SKM-1 (cell line): ENCODE data around the gene TXNL1.
"Not testable (repeated sequence)": the region's sequence is repeated elsewhere in the genome, so short reads cannot be mapped to it uniquely, and the experiment has no call there.

ENCODE experiments used
- DNase-seq: peaks from one replicate; lab custom pipeline; 2025; ENCODE audit not compliant: unreplicated experiment; lab: John Stamatoyannopoulos, UW

Gene TXNL1

GRCh38 chr18:56645415-56646016 is 7.1 kb upstream of the TXNL1 start:
- DNase-seq, result no peak

DNA sequence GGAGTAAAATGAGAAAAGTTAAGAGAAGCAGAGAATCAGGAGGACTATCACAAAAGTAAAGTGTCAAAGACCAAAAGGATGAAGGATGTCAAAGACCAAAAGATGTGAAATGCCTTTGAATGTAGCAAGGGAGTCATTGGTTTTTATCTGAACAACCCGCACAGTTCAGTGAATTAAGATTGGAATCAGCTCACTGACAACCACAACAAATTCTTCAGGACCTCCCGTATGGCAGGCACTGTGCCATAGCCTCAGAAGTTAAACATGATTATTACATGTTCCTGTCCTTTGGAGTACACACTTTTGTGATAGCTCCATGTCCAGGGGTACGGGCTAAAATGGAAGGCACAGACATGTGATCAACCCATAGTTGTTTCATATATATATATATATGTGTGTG is 5.0 kb upstream of the TXNL1 start:
- DNase-seq, result no peak

- DNase-seq, result no peak
Measured at GRCh38 chr18:56641714-56642337, 3.4 kb upstream of the TXNL1 start.

GRCh38 chr18:56639571-56639970 is 1.2 kb upstream of the TXNL1 start:
- no peak for DNase-seq

DNA sequence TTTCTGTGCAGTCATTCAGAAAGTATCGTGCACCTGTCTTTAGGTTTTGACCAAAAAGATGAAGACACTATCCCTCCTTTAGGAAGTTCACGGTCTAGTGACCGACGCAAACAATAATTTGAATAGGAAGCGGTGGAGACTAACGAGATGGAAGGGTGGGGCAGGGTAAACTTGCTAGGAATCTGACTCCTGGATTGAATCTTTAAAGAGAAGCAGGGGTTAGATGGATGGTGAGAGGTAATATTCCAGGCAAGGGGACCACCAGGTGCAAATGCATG is 651 bp upstream of the TXNL1 start:
- DNase-seq, result no peak

DNA sequence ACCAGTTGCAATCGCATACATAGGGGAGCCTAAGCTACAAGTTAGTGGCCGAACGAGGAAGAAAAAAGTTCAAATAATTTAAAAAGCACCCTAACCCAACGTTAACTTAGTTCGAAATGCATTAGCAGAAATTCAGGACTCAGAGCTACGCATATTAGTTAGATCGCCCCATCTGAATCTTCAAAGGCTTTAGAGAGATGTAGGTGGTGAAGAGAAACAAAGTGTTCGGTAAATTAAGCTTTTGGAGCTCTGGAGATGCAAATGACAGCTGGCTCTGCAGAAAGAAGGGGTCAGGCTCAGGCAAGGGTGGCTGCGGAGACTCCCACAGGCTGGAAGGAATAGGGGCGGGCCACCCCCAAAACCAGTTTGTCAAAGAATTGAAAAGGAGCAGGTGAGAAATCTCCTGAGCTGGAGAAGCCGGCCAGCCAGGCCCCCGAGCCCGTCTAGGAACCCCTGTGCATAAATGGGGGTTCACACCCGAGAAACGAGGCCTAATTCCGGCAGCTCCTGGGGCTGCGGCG is 621 bp downstream of the TXNL1 start:
- no peak for DNase-seq

- no peak for DNase-seq
Measured at GRCh38 chr18:56637176-56637575, 1.2 kb downstream of the TXNL1 start.

DNA sequence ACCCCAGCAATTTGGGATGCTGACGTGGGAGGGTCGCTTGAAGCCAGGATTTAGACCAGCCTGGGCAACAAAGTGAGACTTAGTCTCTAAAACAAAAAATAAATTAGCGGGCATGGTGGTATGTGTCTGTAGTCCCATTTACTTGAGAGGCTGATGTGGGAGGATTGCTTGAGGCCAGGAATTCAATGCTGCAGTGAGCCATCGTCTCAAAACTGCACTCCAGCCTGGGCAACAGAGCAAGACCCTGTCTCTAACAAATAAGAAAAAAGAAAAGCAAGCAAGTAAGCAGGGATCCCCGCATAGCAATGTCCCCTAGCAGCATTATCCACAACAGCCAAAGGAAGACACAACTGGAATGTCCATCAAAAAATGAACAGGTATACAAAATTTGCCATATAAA is 3.4 kb downstream of the TXNL1 start:
- DNase-seq, result no peak

DNA sequence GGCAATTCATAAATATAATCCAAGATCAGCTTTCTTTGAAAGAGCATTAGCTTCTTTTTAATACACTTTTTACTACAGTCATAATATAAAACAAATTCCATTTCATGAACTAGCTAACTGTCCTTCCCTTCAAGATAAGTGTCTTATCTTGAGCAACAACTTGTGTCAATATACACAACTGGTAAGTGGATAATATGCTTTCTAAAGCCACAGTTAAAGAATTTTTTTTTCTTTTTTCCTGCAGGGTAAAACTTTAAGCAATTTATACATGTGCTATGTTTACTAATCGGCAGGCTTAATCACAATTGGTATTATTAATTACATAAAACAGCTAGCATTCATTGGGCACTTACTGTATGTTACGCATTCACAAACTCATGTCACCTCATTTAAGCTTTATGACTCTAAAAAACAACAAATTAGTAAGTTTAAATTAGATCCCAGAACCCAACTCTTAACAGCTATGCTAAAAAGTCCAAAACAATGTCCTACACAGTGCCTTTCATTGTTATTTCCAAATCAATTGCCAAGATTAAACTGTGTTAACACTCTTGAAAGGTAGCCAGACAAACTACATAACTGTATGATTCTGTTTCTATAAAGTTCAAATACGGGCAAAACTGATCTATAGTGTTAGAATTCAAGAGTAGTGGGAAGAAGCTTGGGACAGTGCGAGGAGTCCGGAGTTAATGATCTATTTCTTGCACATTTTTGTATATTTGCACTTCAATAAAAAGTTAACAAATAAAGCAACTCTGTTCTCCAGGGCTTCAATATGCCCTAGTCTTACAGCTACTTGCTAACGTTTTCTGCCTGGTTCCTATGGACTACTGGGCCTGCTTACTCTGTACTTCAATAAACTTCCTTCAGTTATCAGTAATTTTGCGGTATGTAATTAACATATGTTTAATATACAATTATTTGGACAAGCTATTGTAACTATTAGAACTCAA is 6.0 kb downstream of the TXNL1 start:
- no peak for DNase-seq

- DNase-seq, result no peak
Measured at GRCh38 chr18:56627991-56628390, 10.4 kb downstream of the TXNL1 start.

- no peak for DNase-seq
Measured at GRCh38 chr18:56615738-56616520, 22.5 kb downstream of the TXNL1 start.

DNA sequence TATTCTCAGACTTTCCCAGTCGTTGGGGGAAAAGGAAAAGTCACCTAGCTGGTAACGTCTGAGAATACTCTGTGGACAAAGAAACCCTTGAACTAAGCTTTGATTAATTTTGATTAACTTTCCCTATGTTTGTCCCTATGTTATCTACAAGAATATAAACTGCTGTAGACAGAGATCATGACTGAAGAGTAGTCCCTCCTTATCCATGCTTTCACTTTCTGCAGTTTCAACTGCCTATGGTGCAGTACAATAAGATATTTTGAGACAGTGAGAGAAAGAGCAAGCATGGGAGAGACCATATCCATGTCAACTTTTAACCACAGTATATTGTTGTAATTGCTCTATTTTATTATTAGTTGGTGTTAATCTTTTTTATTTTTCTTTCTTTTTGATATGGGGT is 31.8 kb downstream of the TXNL1 start:
- DNase-seq, result no peak

DNA sequence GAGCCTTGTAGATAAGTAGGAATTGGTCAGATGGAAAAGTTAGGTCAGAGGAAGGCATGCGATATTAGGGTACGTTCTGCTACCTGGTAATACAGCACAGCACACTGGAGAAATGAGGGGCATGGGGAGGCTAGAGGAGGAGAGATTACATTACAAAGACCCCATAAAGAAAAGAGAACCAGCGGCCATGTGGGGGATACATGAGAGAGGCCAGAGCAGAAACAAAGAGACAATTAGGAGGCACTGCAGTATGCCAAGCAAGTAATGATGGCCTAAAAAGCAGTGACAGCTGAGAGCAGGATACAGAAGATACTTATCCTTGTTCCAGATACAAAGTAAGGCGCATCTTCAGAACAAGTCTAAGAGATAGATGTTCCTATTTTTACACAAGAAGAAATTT is 40.0 kb downstream of the TXNL1 start:
- no peak for DNase-seq

DNA sequence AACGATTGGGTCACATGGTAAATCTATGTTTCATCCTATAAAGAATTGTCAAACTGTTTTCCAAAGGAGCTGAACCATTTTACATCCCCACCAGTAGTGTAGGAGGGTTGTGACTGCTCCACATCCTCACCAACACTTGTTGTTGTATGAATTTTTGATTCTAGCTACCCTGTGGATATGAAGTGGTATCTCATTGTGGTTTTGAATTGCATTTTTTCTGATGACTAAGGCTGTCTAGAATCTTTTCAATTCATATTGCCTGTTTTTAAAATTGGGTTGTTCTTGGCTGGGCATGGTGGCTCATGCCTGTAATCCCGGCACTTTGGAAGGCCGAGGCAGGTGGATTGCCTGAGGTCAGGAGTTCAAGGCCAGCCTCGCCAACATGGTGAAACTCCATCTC is 44.5 kb downstream of the TXNL1 start:
- no peak for DNase-seq

GRCh38 chr18:56580026-56580425 is 58.4 kb downstream of the TXNL1 start:
- DNase-seq, result no peak

- DNase-seq, result no peak
Measured at GRCh38 chr18:56579451-56579850, 58.9 kb downstream of the TXNL1 start.

DNA sequence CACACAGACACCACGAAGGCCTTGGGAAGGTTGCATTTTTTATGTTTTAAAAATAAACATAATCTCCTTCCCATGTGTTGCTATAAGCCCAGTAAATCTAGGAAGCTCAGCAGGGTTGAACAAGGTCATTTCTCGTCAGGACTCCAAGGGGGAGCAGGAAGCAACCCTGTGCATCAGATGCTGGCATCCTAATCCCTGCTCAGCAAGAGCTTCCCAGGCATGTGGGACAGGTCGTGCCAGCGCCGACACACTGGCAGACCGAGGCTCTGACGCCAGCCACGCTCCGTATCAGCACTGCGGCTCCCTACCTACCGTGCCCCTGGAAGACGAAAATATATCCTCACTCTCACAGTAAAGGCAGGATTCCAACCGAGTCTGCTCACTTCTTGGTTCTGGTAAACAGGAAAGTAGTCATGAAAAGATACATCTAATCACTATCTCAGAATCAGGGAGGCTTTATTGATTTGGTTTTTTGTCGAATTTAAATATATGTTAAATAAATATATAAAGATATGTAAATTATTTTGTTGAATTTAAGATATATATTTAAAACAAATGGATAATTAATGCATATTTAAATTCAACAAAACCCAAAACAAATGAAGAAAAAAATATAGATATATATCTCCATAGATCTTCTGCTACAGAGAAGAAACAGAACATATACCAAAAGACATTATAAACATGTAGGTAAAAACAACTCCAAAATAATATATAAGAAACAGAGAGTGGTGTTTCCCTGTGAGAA is 61.4 kb downstream of the TXNL1 start:
- DNase-seq, result no peak

GRCh38 chr18:56575819-56576663 is 62.4 kb downstream of the TXNL1 start:
- peak; percentile 18 for DNase-seq

- DNase-seq, result no peak
Measured at GRCh38 chr18:56574861-56575260, 63.5 kb downstream of the TXNL1 start.

DNA sequence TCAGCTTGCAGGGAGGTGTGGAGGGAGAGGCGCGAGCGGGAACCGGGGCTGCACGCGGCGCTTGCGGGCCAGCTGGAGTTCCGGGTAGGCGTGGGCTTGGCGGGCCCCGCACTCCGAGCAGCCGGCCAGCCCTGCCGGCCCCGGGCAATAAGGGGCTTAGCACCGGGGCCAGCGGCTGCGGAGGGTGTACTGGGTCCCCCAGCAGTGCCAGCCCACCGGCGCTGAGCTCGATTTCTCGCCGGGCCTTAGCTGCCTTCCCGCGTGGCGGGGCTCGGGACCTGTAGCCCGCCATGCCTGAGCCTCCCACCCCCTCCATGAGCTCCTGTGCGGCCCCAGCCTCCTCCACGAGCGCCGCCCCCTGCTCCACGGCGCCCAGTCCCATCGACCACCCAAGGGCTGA is 66.1 kb downstream of the TXNL1 start:
- DNase-seq, result not testable (repeated sequence)
